NCI-H1105 treated with DMSO at 0.1 percent for 48 hours (cell line): Measurements from ENCODE around the gene SACM1L.
A peak's percentile ranks its signal among the peaks of the same experiment; 100 is the strongest.

Source experiments
- DNase-seq: peaks from one replicate; lab custom pipeline; 2025; lab: John Stamatoyannopoulos, UW

SACM1L gene

DNA sequence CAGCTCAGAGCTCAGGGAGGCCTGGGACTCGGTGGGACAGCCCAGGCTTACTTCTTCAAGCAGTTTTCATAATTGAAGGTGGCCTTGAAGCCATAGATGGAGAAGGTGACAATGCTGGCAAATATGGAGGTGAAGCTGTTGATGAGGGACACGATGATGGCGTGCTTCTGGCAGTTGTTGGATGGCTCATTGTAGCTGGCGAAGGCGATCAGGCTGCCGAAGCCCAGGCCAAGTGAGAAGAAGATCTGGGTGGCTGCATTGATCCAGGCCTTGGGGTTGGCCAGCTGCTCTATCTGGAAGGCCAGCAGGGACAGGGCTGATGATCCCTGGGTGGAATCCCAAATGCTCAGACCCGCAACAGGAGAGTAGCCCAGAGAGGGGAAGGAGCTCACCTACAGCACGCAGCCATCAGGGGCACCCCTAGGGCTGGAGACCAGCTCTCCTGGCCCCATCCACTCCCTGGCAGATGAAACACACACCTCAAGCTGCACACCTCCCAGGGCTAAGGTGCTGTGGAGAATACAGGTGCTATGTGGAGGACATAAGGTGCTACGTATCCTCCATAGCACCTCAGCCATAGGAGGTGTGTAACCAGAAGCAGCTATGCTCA, 82.1 kb downstream of the SACM1L start:
- no peak for DNase-seq

GRCh38 chr3:45771831-45772230, 82.6 kb downstream of the SACM1L start:
- no peak for DNase-seq

- no peak for DNase-seq
These were observed 83.3 kb downstream of the SACM1L start for GRCh38 chr3:45772341-45773035.

- no peak for DNase-seq
These were observed 83.9 kb downstream of the SACM1L start for GRCh38 chr3:45773072-45773471.

GRCh38 chr3:45773714-45774449, 84.7 kb downstream of the SACM1L start:
- DNase-seq, result no peak

DNA sequence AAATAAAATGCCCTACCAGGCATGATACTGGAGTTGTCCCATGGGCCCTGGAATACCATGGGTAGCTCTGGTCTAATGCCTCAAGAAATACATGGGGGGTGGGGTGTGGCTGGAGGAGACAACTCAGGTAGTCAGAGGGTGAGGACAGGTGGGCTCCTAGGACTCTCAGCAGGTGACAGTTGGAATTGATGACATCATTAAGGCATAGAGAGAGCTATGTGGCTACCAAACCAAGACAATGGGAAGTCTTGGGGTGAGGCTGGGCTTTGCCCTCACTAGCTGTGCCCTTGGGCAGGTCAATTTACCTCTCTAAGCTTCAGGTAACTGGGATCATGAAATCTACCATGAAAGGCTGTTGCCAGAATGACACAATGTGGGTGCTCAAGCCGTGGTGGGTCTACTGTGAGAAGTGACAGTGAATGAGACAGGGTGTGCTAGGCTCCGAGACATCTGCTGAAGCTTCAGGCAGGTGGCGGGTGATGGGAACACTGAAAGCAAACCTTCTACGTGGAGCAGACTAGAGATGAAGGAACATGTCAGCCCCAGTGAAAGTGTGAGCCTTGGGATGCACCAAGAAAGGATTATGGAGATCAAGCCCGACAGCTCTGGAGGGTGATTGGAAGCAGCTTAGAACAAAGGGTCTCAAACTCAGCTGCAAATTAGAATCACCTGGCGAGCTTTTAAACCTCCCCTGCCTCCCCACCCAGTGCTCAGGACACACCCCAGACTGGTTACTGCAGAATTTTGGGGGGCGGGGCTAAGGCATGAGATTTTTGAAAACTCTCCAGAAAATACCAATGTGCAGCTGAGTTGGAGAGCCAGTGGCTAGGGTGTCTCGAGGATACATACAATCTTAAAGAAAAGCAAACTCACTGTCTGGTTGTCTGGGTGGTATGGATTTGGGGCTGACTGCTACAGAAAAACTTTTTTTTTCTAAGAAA, 85.7 kb downstream of the SACM1L start:
- no peak for DNase-seq

DNA sequence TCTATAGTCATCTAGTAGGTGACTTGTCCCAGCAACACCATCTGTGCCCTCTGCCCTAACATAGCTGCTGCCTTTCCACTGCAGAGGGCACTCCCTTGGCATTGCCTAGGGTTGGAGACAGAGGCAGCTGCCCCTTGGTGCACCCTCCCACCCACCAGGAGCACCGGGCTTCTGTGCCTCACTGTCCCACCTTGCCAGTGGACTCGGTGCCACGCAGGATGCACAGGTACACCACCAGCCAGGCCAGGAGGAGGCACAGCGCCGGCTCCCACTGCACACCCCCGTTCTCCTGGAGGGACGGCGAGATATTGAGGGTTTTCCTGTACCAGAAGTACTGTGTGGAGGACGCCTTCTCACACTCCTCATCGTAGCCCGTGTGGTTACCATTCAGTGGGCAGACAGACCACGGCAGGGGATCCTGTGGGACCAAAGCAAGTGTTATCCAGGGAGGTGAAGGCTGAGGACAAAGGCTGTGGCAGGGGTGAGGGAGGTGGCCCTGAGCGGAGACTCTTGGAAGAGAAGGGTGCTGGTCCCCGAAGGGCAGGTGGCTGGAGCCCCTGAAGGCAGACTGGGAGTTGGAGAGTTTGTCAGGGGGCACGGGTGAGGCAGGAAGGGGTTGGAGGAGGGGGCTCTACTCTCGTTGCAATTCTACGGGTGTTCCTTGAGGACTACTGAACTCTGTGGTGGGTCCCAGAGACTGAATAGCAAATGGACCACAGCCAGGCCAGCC, 86.5 kb downstream of the SACM1L start:
- no peak for DNase-seq

GRCh38 chr3:45776301-45776595, 87.1 kb downstream of the SACM1L start:
- DNase-seq, result no peak

DNA sequence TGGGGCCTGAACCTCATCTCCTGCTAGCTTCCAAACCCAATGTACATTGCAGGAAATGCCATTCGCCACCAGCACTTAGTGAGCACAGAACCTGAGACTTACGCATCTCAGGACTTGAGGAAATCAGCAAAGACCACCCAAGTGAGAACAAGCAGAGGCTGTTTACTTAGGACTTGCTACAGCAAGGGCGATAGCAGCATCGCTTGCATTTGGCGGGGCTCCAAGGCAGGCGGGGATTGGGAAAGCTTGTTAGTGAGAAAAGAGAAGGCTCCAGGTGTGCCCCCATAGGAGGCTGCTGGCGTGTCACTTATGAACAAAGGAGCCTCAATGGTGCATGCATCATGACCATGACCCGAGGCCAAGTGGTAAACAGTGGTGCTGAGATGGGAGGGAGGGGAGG, 87.4 kb downstream of the SACM1L start:
- peak; percentile 77 for DNase-seq

- DNase-seq, result no peak
These were observed 88.0 kb downstream of the SACM1L start for GRCh38 chr3:45777111-45777745.

DNA sequence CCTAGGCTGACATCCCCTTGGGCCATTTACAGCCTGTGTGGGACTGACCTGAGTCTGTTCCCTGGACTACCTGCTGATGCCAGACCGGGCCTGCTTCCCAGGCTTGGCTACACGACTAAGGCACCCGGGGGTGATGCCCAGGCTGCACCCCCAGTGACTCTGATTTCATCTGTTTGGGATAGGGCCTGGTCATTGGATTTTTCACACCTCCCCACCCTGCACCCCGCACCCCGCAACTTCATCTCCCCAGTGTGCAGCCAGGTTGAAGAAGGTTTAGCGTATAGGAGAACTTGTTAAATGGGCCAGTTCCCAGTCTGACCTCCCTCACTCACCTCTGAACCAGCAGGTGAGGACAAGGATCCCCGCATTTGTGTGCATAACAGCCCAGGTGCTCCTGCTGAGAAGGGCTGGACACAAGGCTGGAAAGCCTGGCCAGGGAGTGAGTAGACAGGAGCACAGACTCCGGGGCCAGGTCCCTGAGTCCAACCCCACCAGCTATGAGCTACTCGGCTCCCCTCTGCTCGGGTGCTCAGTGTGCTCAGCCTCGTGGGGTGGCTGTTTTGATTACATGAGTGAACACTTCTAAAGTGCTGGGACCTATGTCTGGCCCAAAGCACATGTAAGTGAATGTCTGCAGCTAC, 88.7 kb downstream of the SACM1L start:
- no peak for DNase-seq

GRCh38 chr3:45778761-45779201, 89.6 kb downstream of the SACM1L start:
- DNase-seq, result no peak

- DNase-seq, result no peak
These were observed 90.8 kb downstream of the SACM1L start for GRCh38 chr3:45779746-45780735.

- DNase-seq, result no peak
These were observed 92.1 kb downstream of the SACM1L start for GRCh38 chr3:45781271-45781670.

DNA sequence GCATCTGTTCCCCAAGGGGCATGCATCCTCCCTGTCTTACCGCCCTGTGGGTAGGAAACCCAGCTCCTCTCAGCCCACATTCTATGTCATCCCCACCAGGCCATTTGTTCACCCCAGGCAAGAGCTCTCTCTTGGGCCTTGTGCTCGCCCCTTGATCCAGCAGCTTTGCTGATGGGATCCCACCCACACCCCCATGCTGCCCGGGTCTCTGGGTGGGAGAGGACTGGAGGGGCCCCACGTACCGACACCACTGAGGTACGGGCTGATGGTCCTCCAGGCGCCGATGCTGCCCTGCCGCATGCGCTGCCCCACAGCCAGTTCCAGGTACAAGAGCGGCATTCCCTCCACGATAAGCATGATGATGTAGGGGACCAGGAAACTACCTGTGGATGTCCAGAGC, 92.6 kb downstream of the SACM1L start:
- DNase-seq, result no peak

- DNase-seq, result no peak
These were observed 93.2 kb downstream of the SACM1L start for GRCh38 chr3:45782381-45782780.

GRCh38 chr3:45783667-45784066, 94.5 kb downstream of the SACM1L start:
- no peak for DNase-seq

- no peak for DNase-seq
These were observed 96.5 kb downstream of the SACM1L start for GRCh38 chr3:45785605-45786150.
